BLaER1 treated with 17β-estradiol and CSF1 and Interleukin-3, amounts not matched to agents 10 nM and 100 nM (cell line): Measurements from ENCODE around the gene GLS.

Source experiments
- H3K27ac ChIP-seq, 11 experiments: shearing (Covaris generic); formaldehyde crosslinking; 2 replicates each; pipeline ENCODE4 v1.8.1; 2022
- H3K27me3 ChIP-seq, 11 experiments: shearing (Covaris generic); formaldehyde crosslinking; 2 replicates each; pipeline ENCODE4 v1.8.1; 2022
- H3K36me3 ChIP-seq, 11 experiments: shearing (Covaris generic); formaldehyde crosslinking; 2 replicates each; pipeline ENCODE4 v1.8.1; 2022
- H3K4me1 ChIP-seq, 10 experiments: shearing (Covaris generic); formaldehyde crosslinking; 2 replicates each; pipeline ENCODE4 v1.8.1; 2022
- H3K4me2 ChIP-seq, 11 experiments: shearing (Covaris generic); formaldehyde crosslinking; 2 replicates each; pipeline ENCODE4 v1.8.1; 2022
- H3K4me3 ChIP-seq, 10 experiments: shearing (Covaris generic); formaldehyde crosslinking; 2 replicates each; pipeline ENCODE4 v1.8.1; 2022
- H3K9ac ChIP-seq, 11 experiments: shearing (Covaris generic); formaldehyde crosslinking; 2 replicates each; pipeline ENCODE4 v1.8.1; 2022
- H3K9me3 ChIP-seq, 11 experiments: shearing (Covaris generic); formaldehyde crosslinking; replicated peaks in 1 of 11; 2 replicates each; pipeline ENCODE4 v1.8.1; 2022
- H4K20me1 ChIP-seq, 11 experiments: shearing (Covaris generic); formaldehyde crosslinking; 2 replicates each; pipeline ENCODE4 v1.8.1; 2022
- Cebpa-rat ChIP-seq, 11 experiments: shearing (Covaris generic); IDR thresholded peaks; 2 replicates each; pipeline ENCODE4 v1.8.1; 2022

GLS gene

DNA sequence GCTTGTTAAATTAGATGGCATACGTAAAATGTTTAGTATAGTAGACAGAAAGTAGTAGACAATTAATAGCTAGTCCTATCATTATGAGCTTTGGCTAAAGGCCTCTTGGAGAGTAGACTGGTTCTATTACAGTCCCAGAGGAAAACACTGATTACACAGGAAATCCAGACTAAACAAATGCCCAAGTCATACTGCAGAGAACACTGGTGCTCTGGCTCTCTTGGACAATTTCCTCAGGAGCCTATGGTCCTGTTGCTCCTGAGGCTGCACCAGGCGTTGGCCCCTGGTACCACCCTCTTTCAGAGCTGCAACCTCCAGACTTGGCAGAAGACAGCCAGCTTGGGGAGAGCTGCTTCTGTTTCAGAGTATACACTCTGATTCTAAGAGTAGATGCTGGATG, 91.6 kb downstream of the GLS start:
- Histone ChIP-seq H3K27ac (peak overlapping the region in 9 of 11 experiments; percentile 78 to 98 (median 94); a peak in 18 of 22 replicates), H3K4me1 (peaks cover 36 to 64% (median 53%) of the 10 kb centered on the region in 10 experiments), H3K4me2 (peak overlapping the region in 9 of 11 experiments; percentile 33 to 80 (median 71); a peak in 14 of 22 replicates), H3K36me3 (peaks cover 64 to 94% (median 80%) of the 10 kb centered on the region in 11 experiments), H3K27me3 (no peaks in the 10 kb centered on the region), H3K4me3 (peak overlapping the region in 4 of 10 experiments; percentile 9 to 29 (median 18); a peak in 2 of 20 replicates), H3K9me3 (peaks cover 10 to 36% (median 23%) of the 10 kb centered on the region in 11 experiments; a peak in 21 of 22 replicates), H3K9ac (peak overlapping the region in 7 of 11 experiments; percentile 19 to 82 (median 77); a peak in 10 of 22 replicates), H4K20me1 (0 out of 22 replicates have a peak, but pooled peaks cover 0 to 3% (median 0%) of the 10 kb centered on the region in 11 experiments)
- no peak for TF ChIP-seq Cebpa-rat (IDR thresholded peaks at IDR 0.05)

DNA sequence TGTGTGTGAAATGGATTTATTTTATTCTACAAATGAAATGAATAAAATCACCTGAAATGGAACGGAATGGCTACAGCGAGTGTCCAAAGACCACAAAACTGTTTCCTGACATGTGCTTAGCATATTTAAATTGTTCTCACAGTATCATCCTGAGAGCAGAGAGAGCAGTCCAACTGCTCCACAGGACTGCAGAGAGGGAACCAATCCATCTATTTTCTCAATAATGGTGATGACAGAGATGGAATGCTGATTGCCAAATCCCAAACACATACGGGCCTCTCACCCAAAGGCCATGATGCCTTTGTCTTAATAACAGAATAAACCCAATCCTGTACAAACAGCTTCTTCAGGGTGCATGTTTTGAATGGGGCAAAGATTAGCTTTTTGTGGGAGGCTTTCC, 92.2 kb downstream of the GLS start:
- Histone ChIP-seq H4K20me1 (0 out of 22 replicates have a peak, but pooled peaks cover 0 to 3% (median 0%) of the 10 kb centered on the region in 11 experiments), H3K27me3 (no peaks in the 10 kb centered on the region), H3K4me3 (peak overlapping the region in 3 of 10 experiments; percentile 9 to 29 (median 17); a peak in 1 of 20 replicates), H3K9ac (no peak overlapping the region), H3K4me2 (no peak overlapping the region; a peak in 1 of 22 replicates), H3K9me3 (peaks cover 10 to 36% (median 23%) of the 10 kb centered on the region in 11 experiments; a peak in 21 of 22 replicates), H3K27ac (peak overlapping the region in 8 of 11 experiments; percentile 92 to 98 (median 94); a peak in 15 of 22 replicates), H3K4me1 (peaks cover 36 to 58% (median 47%) of the 10 kb centered on the region in 10 experiments), H3K36me3 (peaks cover 70 to 94% (median 84%) of the 10 kb centered on the region in 11 experiments)
- no peak for TF ChIP-seq Cebpa-rat (IDR thresholded peaks at IDR 0.05)

DNA sequence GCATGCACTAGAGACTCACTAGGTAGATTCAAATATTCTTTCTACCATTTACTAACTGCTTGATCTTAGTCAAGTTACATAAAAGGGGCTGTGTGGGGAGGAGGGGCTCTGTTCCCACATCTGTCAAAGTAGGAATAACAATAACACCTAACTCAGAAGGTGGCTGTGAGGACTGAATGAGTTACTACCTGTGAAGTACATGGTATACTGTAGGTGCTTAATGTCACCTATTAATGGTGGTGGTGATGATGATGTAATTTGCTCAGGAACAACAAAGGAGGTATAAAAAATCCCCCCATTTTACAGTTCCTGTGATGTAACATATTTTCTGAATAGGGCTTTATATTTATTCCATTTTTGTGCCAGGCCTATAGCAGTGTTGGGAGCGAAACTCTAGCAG, 92.6 kb downstream of the GLS start:
- no peak for TF ChIP-seq Cebpa-rat (IDR thresholded peaks at IDR 0.05)
- Histone ChIP-seq H3K4me3 (peak overlapping the region in 2 of 10 experiments; percentile 17 to 29; a peak in 1 of 20 replicates), H3K9me3 (peaks cover 10 to 36% (median 23%) of the 10 kb centered on the region in 11 experiments; a peak in 21 of 22 replicates), H3K36me3 (peaks cover 74 to 94% (median 86%) of the 10 kb centered on the region in 11 experiments), H3K27ac (peak overlapping the region in 8 of 11 experiments; percentile 92 to 98 (median 94); a peak in 14 of 22 replicates), H4K20me1 (0 out of 22 replicates have a peak, but pooled peaks cover 0 to 3% (median 0%) of the 10 kb centered on the region in 11 experiments), H3K4me2 (no peak overlapping the region), H3K4me1 (peaks cover 35 to 56% (median 45%) of the 10 kb centered on the region in 10 experiments), H3K27me3 (no peaks in the 10 kb centered on the region), H3K9ac (no peak overlapping the region)

DNA sequence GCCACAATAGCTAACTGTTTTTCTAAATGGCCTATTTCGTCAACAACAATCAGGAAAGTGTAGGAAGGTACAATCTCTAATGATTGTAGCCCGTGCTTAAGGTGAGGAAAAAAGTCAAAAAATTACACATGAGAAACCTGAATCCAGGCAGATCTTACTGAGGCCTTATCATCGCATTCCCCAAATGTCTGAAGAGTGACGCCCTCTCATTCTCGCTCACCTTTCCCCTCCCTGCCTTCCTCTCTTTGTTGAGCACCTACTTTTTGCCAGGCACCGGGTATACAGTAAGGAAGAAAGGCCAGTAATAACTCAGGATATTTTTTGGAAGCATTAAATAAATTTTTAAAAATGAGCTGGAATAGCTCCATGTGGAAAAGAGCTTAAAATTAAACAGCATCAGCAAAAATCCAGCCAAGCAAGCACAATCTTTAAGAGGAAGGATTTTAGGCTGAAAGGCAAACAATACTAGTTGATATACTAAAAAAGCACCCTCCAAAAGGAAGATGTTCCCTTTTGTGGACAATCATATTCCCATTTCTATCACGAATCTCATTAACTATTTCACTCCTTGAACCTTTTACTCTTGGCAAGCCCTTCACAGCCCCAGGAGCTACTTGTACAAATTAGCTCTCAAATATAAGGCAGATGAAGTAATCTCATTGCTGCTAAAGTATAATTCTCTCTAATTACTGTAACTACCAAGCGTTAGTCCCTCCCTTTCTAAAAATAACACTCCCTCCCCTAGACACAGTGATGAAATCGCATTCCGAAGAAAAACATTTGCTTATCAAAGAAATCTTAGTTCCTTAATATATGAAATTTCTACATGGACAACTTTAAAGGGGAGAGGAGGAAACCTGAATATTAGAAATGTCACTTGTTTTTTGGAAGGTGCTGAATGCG, 93.4 kb downstream of the GLS start:
- H3K4me3 ChIP-seq = no peak overlapping the region
- H3K4me1 ChIP-seq = peaks cover 29 to 56% (median 45%) of the 10 kb centered on the region in 10 experiments
- peaks cover 81 to 94% (median 86%) of the 10 kb centered on the region in 11 experiments for H3K36me3 ChIP-seq
- no peak for TF ChIP-seq Cebpa-rat (IDR thresholded peaks at IDR 0.05)
- peak overlapping the region in 7 of 11 experiments; percentile 13 to 98 (median 92); a peak in 10 of 22 replicates for H3K27ac ChIP-seq
- no peak overlapping the region for H3K4me2 ChIP-seq
- H3K9ac ChIP-seq = no peak overlapping the region
- H3K9me3 ChIP-seq = peaks cover 10 to 36% (median 23%) of the 10 kb centered on the region in 11 experiments; a peak in 21 of 22 replicates
- no peaks in the 10 kb centered on the region for H3K27me3 ChIP-seq
- H4K20me1 ChIP-seq = 0 out of 22 replicates have a peak, but pooled peaks cover 0 to 3% (median 0%) of the 10 kb centered on the region in 11 experiments

DNA sequence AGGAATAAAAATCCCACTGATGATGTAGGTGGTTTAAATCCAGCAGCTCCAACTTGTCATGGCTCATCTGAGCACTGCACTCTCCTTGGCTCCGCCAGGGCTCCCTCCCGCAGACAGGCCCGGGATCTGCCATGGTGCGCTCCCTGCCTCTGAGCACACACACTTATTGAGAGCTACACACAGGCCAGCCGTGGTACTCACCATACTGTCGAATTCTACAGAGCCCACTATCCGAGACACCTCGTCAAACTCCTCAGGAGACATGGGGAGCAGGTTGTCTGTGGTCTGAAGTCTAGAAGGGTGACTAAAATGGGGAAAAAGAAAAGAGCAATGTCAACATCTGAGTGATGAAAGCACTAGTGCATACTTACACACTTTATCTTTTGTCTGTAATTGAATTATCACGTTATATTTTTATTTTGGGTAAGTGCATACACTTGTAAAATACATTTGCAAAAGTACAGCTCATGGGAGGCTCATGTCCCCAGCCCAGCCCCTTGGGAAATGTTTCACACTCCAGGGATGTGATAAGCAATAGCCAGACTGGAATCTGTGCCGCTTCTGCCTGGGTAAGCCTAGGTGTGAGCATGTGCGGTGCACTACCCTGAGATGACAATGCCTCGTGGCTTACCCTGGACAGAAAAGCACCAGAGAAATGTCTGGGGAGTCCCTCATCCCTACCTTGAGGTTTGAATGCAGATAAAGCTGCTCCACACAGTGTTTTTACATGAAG, 94.2 kb downstream of the GLS start:
- no peak for TF ChIP-seq Cebpa-rat (IDR thresholded peaks at IDR 0.05)
- H3K4me3 ChIP-seq = no peak overlapping the region
- no peak overlapping the region for H3K9ac ChIP-seq
- peaks cover 27 to 56% (median 45%) of the 10 kb centered on the region in 10 experiments for H3K4me1 ChIP-seq
- H3K27ac ChIP-seq = peak overlapping the region in 5 of 11 experiments; percentile 13 to 98 (median 92); a peak in 8 of 22 replicates
- H3K27me3 ChIP-seq = no peaks in the 10 kb centered on the region
- H3K4me2 ChIP-seq = no peak overlapping the region
- H3K36me3 ChIP-seq = peaks cover 81 to 94% (median 86%) of the 10 kb centered on the region in 11 experiments
- peaks cover 0 to 3% (median 0%) of the 10 kb centered on the region in 11 experiments; a peak in 1 of 22 replicates for H4K20me1 ChIP-seq
- H3K9me3 ChIP-seq = peaks cover 10 to 34% (median 23%) of the 10 kb centered on the region in 11 experiments; a peak in 21 of 22 replicates

DNA sequence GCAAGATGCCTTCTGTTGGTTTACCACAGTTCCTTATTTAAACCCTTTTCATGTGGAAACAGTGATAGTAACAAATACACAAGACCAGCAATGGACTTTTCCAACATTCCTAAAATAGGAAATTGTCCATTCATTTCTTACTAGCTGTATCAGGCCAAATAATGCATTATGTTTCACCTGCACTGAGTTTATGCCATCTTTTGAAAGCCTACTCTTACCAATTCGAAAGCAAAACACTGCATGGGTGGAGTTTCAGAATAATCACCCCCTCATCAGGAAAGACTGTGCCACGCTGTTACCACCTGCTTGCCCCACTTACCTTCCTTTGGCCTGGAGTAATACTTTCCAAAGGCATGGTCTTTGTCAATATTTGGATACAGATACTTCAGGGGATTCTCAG, 95.9 kb downstream of the GLS start:
- Histone ChIP-seq H3K9me3 (peaks cover 10 to 34% (median 23%) of the 10 kb centered on the region in 11 experiments; a peak in 21 of 22 replicates), H4K20me1 (peaks cover 0 to 9% (median 0%) of the 10 kb centered on the region in 11 experiments; a peak in 2 of 22 replicates), H3K9ac (no peak overlapping the region), H3K36me3 (peaks cover 79 to 100% (median 90%) of the 10 kb centered on the region in 11 experiments), H3K27me3 (no peaks in the 10 kb centered on the region), H3K4me1 (peaks cover 27 to 57% (median 45%) of the 10 kb centered on the region in 10 experiments), H3K4me2 (no peak overlapping the region), H3K4me3 (no peak overlapping the region), H3K27ac (0 out of 22 replicates have a peak overlapping the region, but pooled peaks of 2 of the 11 experiments have one; percentile 9 to 27)
- TF ChIP-seq Cebpa-rat (IDR thresholded peaks at IDR 0.05) = no peak

DNA sequence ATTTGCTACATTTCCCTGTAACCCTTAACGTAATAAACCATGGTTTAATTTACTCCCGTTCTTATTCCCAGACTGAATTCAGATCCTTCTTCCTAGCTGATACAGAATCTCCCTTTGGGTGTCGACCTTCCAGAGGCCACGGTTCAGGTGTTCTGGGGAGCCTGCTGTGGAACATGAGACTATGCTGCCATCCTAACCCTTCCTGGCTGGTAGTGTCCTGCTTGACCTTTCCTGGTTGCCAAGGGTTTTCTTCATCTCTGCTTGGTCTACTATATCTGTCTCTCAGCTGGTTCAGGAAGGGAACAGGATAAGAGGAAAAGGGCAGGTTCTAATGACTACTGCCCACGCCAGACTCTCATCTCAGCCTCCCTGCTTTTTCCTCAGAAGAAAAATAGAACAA, 96.9 kb downstream of the GLS start:
- H3K4me1 ChIP-seq = peaks cover 27 to 55% (median 45%) of the 10 kb centered on the region in 10 experiments
- no peak for TF ChIP-seq Cebpa-rat (IDR thresholded peaks at IDR 0.05)
- no peak overlapping the region for H3K4me3 ChIP-seq
- H3K27me3 ChIP-seq = no peaks in the 10 kb centered on the region
- H3K27ac ChIP-seq = no peak overlapping the region
- no peak overlapping the region for H3K9ac ChIP-seq
- peaks cover 8 to 26% (median 16%) of the 10 kb centered on the region in 11 experiments; a peak in 21 of 22 replicates for H3K9me3 ChIP-seq
- peaks cover 0 to 14% (median 0%) of the 10 kb centered on the region in 11 experiments; a peak in 2 of 22 replicates for H4K20me1 ChIP-seq
- H3K4me2 ChIP-seq = no peak overlapping the region
- H3K36me3 ChIP-seq = peaks cover 75 to 100% (median 90%) of the 10 kb centered on the region in 11 experiments
